Mesenteric fat pad (tissue), 1 donor: ENCODE data around the gene CNN2. TPM values are rescaled to one million over a fixed set of nuclear protein-coding genes. Genes with fewer than 3 reads are reported as not detected.

Experiments
- DNase-seq: peaks from one replicate; pipeline ENCODE4 v3.0.0-alpha.2; 2020; ENCODE audit warnings: low spot score
- total RNA-seq: library from RNA; stranded (reverse); fragmentation: NEBNext Ultra II Directional; extraction: Animal tissue kit (Norgen Biotek cat#: 25700); gene quantifications from one replicate; pipeline ENCODE4 v1.2.1, GENCODE V29; 2021
- donor health status: DM: yes; HTN: yes; CAD: no.

Gene CNN2
- total RNA-seq, 1 donor from 2014 or later = 124 TPM

DNA sequence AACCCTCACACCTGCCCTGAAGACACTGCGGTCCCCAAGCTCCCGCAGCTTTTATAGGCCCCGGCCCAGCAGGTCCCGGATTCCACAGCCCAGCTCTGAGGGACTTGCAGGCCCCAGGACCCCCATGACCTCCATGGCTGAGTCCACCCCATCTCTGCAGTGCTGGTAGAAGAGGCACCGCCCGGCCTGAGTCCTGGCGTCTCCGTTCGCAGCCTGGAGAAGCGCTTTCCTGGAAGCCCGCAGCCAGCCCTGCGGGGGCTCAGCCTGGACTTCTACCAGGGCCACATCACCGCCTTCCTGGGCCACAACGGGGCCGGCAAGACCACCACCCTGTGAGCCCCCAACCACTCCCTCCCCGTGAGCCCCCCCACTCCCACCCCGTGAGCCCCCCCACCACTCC is 22.7 kb downstream of the CNN2 start:
- DNase-seq = no peak

DNA sequence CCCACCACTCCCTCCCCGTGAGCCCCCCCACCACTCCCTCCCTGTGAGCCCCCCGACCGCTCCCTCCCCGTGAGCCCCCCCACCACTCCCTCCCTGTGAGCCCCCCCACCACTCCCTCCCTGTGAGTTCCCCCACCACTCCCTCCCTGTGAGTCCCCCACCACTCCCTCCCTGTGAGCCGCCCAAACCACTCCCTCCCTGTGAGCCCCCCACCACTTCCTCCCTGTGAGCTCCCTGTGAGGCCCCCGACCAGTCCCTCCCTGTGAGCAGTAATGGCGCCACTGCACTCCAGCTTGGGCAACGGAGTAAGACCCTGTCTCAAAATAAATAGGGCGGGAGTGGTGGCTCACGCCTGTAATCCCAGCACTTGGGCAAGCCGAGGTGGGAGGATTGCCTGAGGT is 23.4 kb downstream of the CNN2 start:
- no peak for DNase-seq

GRCh38 chr19:1050989-1051788 is 24.8 kb downstream of the CNN2 start:
- no peak for DNase-seq

- DNase-seq = no peak
These were observed 25.4 kb downstream of the CNN2 start for GRCh38 chr19:1051791-1052190.

- no peak for DNase-seq
These were observed 26.1 kb downstream of the CNN2 start for GRCh38 chr19:1052349-1052975.

- no peak for DNase-seq
These were observed 27.0 kb downstream of the CNN2 start for GRCh38 chr19:1053176-1054101.

- DNase-seq = no peak
These were observed 28.0 kb downstream of the CNN2 start for GRCh38 chr19:1054102-1055027.

DNA sequence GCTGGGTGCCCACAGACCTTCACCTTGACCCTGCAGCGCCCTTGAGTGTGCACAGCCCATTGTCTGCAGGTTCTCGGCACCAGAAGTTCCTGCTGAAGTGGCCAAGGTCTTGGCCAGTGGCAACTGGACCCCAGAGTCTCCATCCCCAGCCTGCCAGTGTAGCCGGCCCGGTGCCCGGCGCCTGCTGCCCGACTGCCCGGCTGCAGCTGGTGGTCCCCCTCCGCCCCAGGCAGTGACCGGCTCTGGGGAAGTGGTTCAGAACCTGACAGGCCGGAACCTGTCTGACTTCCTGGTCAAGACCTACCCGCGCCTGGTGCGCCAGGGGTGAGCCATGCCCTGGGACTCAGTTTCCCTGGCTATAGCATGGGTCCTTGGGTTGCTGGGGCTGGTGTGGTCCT is 28.6 kb downstream of the CNN2 start:
- DNase-seq = no peak

- no peak for DNase-seq
These were observed 29.6 kb downstream of the CNN2 start for GRCh38 chr19:1055886-1056620.

DNA sequence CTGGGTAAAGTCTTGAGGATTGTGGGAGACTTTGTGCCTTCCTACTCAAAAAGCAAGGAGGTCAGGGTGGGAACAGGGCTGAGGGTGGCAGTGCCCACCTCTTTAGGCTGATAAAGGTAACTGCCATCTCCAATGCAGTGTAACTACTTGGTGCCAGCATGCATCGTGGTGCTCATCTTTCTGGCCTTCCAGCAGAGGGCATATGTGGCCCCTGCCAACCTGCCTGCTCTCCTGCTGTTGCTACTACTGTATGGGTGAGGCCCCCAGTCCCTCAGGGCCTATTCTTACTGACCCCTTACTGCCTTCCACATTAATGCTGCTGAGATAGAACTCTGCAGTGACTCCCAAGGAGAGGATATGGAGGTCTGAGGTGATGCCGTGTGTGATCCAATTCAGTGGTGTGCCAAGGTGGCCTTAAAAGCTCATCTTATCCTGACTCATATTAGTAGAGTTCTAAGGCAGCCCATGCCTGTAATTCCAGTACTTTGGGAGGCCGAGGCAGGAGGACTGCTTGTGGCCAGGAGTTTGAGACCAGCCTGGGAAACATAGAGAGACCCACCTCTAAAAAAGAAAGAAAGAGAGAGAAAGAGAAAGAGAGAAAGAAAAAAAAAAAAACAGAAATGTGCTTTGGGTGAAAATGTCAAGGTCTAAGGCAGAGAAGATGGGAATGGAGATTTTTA is 30.9 kb downstream of the CNN2 start:
- DNase-seq = no peak

DNA sequence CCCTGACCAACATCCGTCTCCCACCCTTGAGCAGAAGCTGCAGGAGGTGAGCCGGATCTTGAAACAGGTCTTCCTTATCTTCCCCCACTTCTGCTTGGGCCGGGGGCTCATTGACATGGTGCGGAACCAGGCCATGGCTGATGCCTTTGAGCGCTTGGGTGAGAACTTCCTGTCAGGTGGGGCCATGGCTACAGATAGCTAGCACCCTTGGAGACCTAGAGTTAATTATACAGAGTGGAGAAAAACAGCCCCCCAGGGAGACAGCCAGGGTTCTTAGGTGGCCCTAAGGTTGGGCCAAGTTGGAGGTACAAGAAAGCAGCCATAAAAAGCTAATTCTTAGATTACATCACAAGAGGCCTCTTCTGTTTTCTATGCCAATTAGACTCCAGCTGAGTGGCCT is 31.7 kb downstream of the CNN2 start:
- no peak for DNase-seq

- DNase-seq = no peak
These were observed 34.3 kb downstream of the CNN2 start for GRCh38 chr19:1060689-1061088.

GRCh38 chr19:1061987-1062386 is 35.6 kb downstream of the CNN2 start:
- DNase-seq = no peak

DNA sequence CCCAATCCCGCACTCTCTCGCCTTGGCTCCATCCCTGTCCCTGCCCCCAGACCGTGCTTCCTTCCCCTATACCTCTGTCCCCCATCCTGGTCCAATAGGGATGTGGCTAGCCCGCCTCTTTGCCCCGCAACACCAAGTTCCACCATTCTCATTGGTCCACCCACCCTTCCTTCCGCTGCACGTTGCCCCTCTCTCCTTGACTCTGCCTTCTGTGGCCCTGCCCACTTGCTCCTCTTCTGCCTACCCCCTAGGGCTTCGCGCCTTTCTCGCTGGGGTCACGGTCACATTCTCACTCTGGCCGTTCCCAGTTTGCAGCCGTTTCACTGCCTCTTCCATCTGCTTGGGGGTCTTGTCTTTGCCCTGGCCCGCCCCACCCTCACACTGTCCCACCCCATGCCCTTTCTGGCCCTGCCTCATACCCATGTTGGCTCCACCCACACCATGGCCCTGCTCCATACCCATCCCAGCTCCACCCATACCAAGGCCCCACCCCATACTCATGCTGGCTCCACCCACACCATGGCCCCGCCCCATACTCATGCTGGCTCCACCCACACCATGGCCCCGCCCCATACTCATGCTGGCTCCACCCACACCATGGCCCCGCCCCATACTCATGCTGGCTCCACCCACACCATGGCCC is 36.1 kb downstream of the CNN2 start:
- DNase-seq = no peak

- no peak for DNase-seq
These were observed 36.9 kb downstream of the CNN2 start for GRCh38 chr19:1063030-1063908.

- DNase-seq = no peak
These were observed 37.7 kb downstream of the CNN2 start for GRCh38 chr19:1063909-1064660.
